Breast epithelium (tissue), 4 donors: Measurements from ENCODE around the gene MTRR. TPM values are rescaled to one million over a fixed set of nuclear protein-coding genes. Genes with fewer than 3 reads are reported as not detected.
"Not testable (repeated sequence)": the region's sequence is repeated elsewhere in the genome, so short reads cannot be mapped to it uniquely, and the experiment has no call there.

Experiments used
- DNase-seq, 2 donors: peaks; one replicate each; pipeline ENCODE4 v3.0.0-alpha.2; 2019; ENCODE audit warnings: low spot score in 2 of 2
- H3K27ac ChIP-seq, 2 donors: fragments of 200-600 bp; sonication (generic) in 1 of 2; one replicate each; pipeline ENCODE4 v1.5.1; 2016 to 2019; ENCODE audit warnings: mild to moderate bottlenecking in 1 of 2
- H3K27me3 ChIP-seq, 2 donors: fragments of 200-600 bp; sonication (generic) in 1 of 2; one replicate each; pipeline versions ENCODE4 v1.5.1 to v1.6.0; 2017 to 2019; ENCODE audit warnings: control low read depth in 1 of 2, mild to moderate bottlenecking in 1 of 2
- H3K36me3 ChIP-seq: fragments of 200-600 bp; one replicate; pipeline ENCODE4 v1.5.1; 2019
- H3K4me1 ChIP-seq, 2 donors: fragments of 200-600 bp; sonication (generic); one replicate each; pipeline ENCODE4 v1.5.1; 2016 to 2019; ENCODE audit warnings: control low read depth in 1 of 2
- H3K4me3 ChIP-seq, 3 donors: fragments of 200-600 bp; sonication (generic); 1 replicate in 2 of 3; 2 replicates in 1 of 3; pipeline ENCODE4 v1.5.1; 2016 to 2019; ENCODE audit warnings: mild to moderate bottlenecking in 3 of 3, moderate library complexity in 2 of 3
- H3K9me3 ChIP-seq, 2 donors: fragments of 200-600 bp; sonication (generic) in 1 of 2; one replicate each; pipeline ENCODE4 v1.5.1; 2016 to 2019; ENCODE audit warnings: control low read depth in 1 of 2
- CTCF ChIP-seq, 3 donors: fragments of 450-650 bp; IDR thresholded peaks; one replicate each; pipeline ENCODE4 v1.5.1; 2016 to 2017; ENCODE audit warnings: antibody characterized with exemption in 3 of 3, mild to moderate bottlenecking in 3 of 3, moderate library complexity in 3 of 3
- POLR2A ChIP-seq: fragments of 450-650 bp; IDR thresholded peaks from one replicate; pipeline ENCODE4 v1.6.1; 2016; ENCODE audit warnings: antibody characterized with exemption, mild to moderate bottlenecking, moderate library complexity
- POLR2AphosphoS5 ChIP-seq, 3 donors: sonication (generic); formaldehyde crosslinking; IDR thresholded peaks; one replicate each; pipeline ENCODE4 v1.6.1; 2017; ENCODE audit warnings: antibody characterized with exemption in 3 of 3
- intact Hi-C: fragments of 100-400 bp; cut with DNase I; formaldehyde crosslinking; loops from one replicate; pipeline ENCODE4 v1.15.1; 2023; ENCODE audit warnings: low total_unique reads
- total RNA-seq, 3 donors: library from RNA; depleted of rRNA; stranded (reverse); fragments of >200 nt; gene quantifications; one replicate each; pipeline ENCODE4 v1.1.0, GENCODE V29; 2016

The MTRR gene
- total RNA-seq, 3 donors from 2014 or later = 45.8 to 69.5 (median 57.7) TPM

- DNase-seq = no peak
- H3K27me3 ChIP-seq = no peaks in the 10 kb centered on the region
- TF ChIP-seq POLR2A (no peak), CTCF (IDR thresholded peaks at IDR 0.05) (no peak), POLR2AphosphoS5 (IDR thresholded peaks at IDR 0.05) (no peak)
- intact Hi-C loops = no loop called here
- H3K9me3 ChIP-seq = peaks cover 4 to 17% of the 10 kb centered on the region in 2 donors
- no peak overlapping the region for H3K4me3 ChIP-seq
- H3K27ac ChIP-seq = no peak overlapping the region
- H3K4me1 ChIP-seq = no peaks in the 10 kb centered on the region
- peaks cover 19% of the 10 kb centered on the region for H3K36me3 ChIP-seq
These were observed 35.2 kb downstream of the MTRR start for GRCh38 chr5:7904170-7904569.

GRCh38 chr5:7907612-7908011 lies 38.7 kb downstream of the MTRR start:
- Histone ChIP-seq H3K36me3 (peaks cover 8% of the 10 kb centered on the region), H3K27me3 (no peaks in the 10 kb centered on the region), H3K4me3 (no peak overlapping the region), H3K9me3 (peaks cover 4 to 32% of the 10 kb centered on the region in 2 donors), H3K4me1 (no peaks in the 10 kb centered on the region), H3K27ac (no peak overlapping the region)
- no peak for TF ChIP-seq POLR2A
- TF ChIP-seq CTCF (IDR thresholded peaks at IDR 0.05) = no peak
- no peak for TF ChIP-seq POLR2AphosphoS5 (IDR thresholded peaks at IDR 0.05)
- no peak for DNase-seq
- intact Hi-C loops = no loop called here

- Histone ChIP-seq H3K4me1 (no peaks in the 10 kb centered on the region), H3K27ac (no peak overlapping the region), H3K4me3 (no peak overlapping the region), H3K36me3 (peaks cover 8% of the 10 kb centered on the region), H3K9me3 (peaks cover 4 to 39% of the 10 kb centered on the region in 2 donors), H3K27me3 (no peaks in the 10 kb centered on the region)
- intact Hi-C loops = no loop called here
- no peak for TF ChIP-seq CTCF (IDR thresholded peaks at IDR 0.05)
- no peak for TF ChIP-seq POLR2AphosphoS5 (IDR thresholded peaks at IDR 0.05)
- no peak for TF ChIP-seq POLR2A
- DNase-seq = no peak
These were observed 39.4 kb downstream of the MTRR start for GRCh38 chr5:7908317-7908716.

- Histone ChIP-seq H3K36me3 (peaks cover 8% of the 10 kb centered on the region), H3K9me3 (peaks cover 4 to 44% of the 10 kb centered on the region in 2 donors), H3K27me3 (no peaks in the 10 kb centered on the region), H3K27ac (no peak overlapping the region), H3K4me1 (no peaks in the 10 kb centered on the region), H3K4me3 (no peak overlapping the region)
- no peak for TF ChIP-seq CTCF (IDR thresholded peaks at IDR 0.05)
- no peak for TF ChIP-seq POLR2A
- TF ChIP-seq POLR2AphosphoS5 (IDR thresholded peaks at IDR 0.05) = no peak
- no peak for DNase-seq
- intact Hi-C loops = no loop called here
These were observed 41.9 kb downstream of the MTRR start for GRCh38 chr5:7910738-7911428.

GRCh38 chr5:7911429-7911771 lies 42.5 kb downstream of the MTRR start:
- intact Hi-C loops, H3K4me3 ChIP-seq: not testable (repeated sequence)

More at GRCh38 chr5:7911429-7911771, 42.5 kb downstream of the MTRR start:
- not testable (repeated sequence) for H3K27ac ChIP-seq, H3K4me1 ChIP-seq, H3K27me3 ChIP-seq, DNase-seq, H3K36me3 ChIP-seq
- H3K9me3 ChIP-seq = peaks cover 4 to 44% of the 10 kb centered on the region in 2 donors
